Uterus (tissue), 4 donors: ENCODE measurements around the gene ZC3HAV1L. TPM values are rescaled to one million over a fixed set of nuclear protein-coding genes. Genes with fewer than 3 reads are reported as not detected.
"Not testable (repeated sequence)": the region's sequence is repeated elsewhere in the genome, so short reads cannot be mapped to it uniquely, and the experiment has no call there.

Source experiments
- DNase-seq, 2 donors: peaks; one replicate each; pipeline ENCODE4 v3.0.0-alpha.2; 2019 to 2020
- H3K27ac ChIP-seq, 2 donors: fragments of 200-600 bp; sonication (generic); 1 replicate in 1 of 2; 2 replicates in 1 of 2; pipeline ENCODE4 v1.5.1; 2016 to 2018
- H3K27me3 ChIP-seq, 2 donors: fragments of 200-600 bp; sonication (generic); one replicate each; pipeline ENCODE4 v1.5.1; 2018 to 2019; ENCODE audit warnings: control low read depth in 1 of 2
- H3K36me3 ChIP-seq, 2 donors: fragments of 200-600 bp; sonication (generic); one replicate each; pipeline ENCODE4 v1.5.1; 2019; ENCODE audit warnings: control low read depth in 1 of 2
- H3K4me1 ChIP-seq, 2 donors: fragments of 200-600 bp; sonication (generic); one replicate each; pipeline ENCODE4 v1.5.1; 2018 to 2019; ENCODE audit warnings: control low read depth in 1 of 2
- H3K4me3 ChIP-seq, 2 donors: fragments of 200-600 bp; sonication (generic); 1 replicate in 1 of 2; 2 replicates in 1 of 2; pipeline ENCODE4 v1.5.1; 2018 to 2019; ENCODE audit warnings: mild to moderate bottlenecking in 1 of 2
- H3K9me3 ChIP-seq, 2 donors: fragments of 200-600 bp; sonication (generic); one replicate each; pipeline ENCODE4 v1.5.1; 2019; ENCODE audit warnings: control low read depth in 1 of 2
- CTCF ChIP-seq, 4 experiments: fragments of 200-600 bp in 2 of 4; fragments of 450-650 bp in 2 of 4; sonication (generic) in 2 of 4; IDR thresholded peaks; one replicate each; pipeline ENCODE4 v1.5.1; 2016 to 2019; ENCODE audit warnings: antibody characterized with exemption in 4 of 4, mild to moderate bottlenecking in 2 of 4, moderate library complexity in 1 of 4
- POLR2A ChIP-seq, 2 donors: fragments of 450-650 bp; IDR thresholded peaks; one replicate each; pipeline ENCODE4 v1.6.1; 2016; ENCODE audit warnings: antibody characterized with exemption in 2 of 2, mild to moderate bottlenecking in 1 of 2, moderate library complexity in 1 of 2
- intact Hi-C: fragments of 100-400 bp; cut with DNase I; formaldehyde crosslinking; loops from one replicate; pipeline ENCODE4 v1.15.1; 2023; ENCODE audit warnings: low total_unique reads
- total RNA-seq, 4 donors: library from RNA; depleted of rRNA in 3 of 4; stranded (reverse); fragments of >200 nt in 3 of 4; gene quantifications; one replicate each; pipeline versions ENCODE4 v1.1.0 to v1.2.4, GENCODE V29; 2014 to 2023
- donor health status: DM: yes; HTN: yes; CAD: no.

ZC3HAV1L gene
- total RNA-seq, 4 donors from 2014 or later: 10.0 to 73.0 (median 31.9) TPM

GRCh38 chr7:139055674-139056073 lies 19.8 kb upstream of the ZC3HAV1L start:
- H3K36me3 ChIP-seq: no peaks in the 10 kb centered on the region

DNA sequence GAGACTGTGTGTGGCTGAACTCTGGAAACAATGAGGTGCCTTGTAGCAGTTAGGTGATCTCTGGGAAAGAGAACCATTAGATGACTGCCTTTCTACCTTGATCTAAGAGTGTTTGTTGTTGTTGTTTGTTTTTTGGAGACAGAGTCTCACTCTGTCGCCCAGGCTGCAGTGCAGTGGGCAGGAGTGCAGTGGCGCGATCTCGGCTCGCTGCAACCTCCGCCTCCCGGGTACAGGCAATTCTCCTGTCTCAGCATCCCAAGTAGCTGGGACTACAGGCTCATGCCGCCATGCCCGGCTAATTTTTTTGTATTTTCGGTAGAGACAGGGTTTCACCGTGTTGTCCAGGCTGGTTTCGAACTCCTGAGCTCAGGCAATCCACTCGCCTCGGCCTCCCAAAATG lies 18.8 kb upstream of the ZC3HAV1L start:
- DNase-seq, H3K4me1 ChIP-seq, H3K27me3 ChIP-seq, H3K4me3 ChIP-seq, H3K27ac ChIP-seq, H3K36me3 ChIP-seq, H3K9me3 ChIP-seq, intact Hi-C loops: not testable (repeated sequence)

More at GRCh38 chr7:139055674-139056073, 19.8 kb upstream of the ZC3HAV1L start:
- Histone ChIP-seq H3K4me1 (no peaks in the 10 kb centered on the region), H3K27me3 (no peaks in the 10 kb centered on the region), H3K4me3 (no peak overlapping the region), H3K27ac (no peak overlapping the region), H3K9me3 (no peaks in the 10 kb centered on the region)
- TF ChIP-seq CTCF (IDR thresholded peaks at IDR 0.05): no peak
- TF ChIP-seq POLR2A (IDR thresholded peaks at IDR 0.05): no peak
- no peak for DNase-seq
- intact Hi-C loops: no loop called here

DNA sequence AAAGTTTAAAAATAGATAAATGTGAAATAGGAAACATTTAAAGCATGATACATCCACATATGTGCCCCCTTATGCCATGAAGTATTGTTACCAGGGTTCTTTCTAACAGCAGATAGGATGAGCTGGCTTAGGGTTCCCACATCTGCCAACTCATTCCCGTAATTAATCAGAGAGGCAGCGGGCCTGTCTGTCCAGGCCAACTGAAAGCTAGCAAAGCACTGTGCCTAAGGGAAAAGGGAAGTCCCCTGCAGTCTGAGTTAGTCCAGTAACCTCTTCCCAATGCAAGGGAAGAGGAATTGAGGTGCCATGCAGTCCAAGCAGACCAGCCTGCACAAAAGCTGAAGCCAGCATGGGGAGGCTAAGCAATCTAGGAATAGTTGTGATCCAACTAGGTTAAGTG lies 18.3 kb upstream of the ZC3HAV1L start:
- no peak for TF ChIP-seq CTCF (IDR thresholded peaks at IDR 0.05)
- intact Hi-C loops: no loop called here

GRCh38 chr7:139051655-139052054 lies 15.8 kb upstream of the ZC3HAV1L start:
- no peak for TF ChIP-seq CTCF (IDR thresholded peaks at IDR 0.05)
- TF ChIP-seq POLR2A (IDR thresholded peaks at IDR 0.05): no peak

More for the DNA sequence above, 18.3 kb upstream of the ZC3HAV1L start:
- no peaks in the 10 kb centered on the region for H3K27me3 ChIP-seq
- no peaks in the 10 kb centered on the region for H3K36me3 ChIP-seq
- H3K4me1 ChIP-seq: no peaks in the 10 kb centered on the region
- no peak overlapping the region for H3K4me3 ChIP-seq
- no peaks in the 10 kb centered on the region for H3K9me3 ChIP-seq
- no peak for DNase-seq
- no peak overlapping the region for H3K27ac ChIP-seq

GRCh38 chr7:139049936-139050335 lies 14.1 kb upstream of the ZC3HAV1L start:
- Histone ChIP-seq H3K36me3 (no peaks in the 10 kb centered on the region), H3K4me1 (no peaks in the 10 kb centered on the region), H3K4me3 (no peak overlapping the region), H3K27ac (no peak overlapping the region), H3K9me3 (no peaks in the 10 kb centered on the region), H3K27me3 (no peaks in the 10 kb centered on the region)
- DNase-seq: no peak
- intact Hi-C loops: no loop called here
- no peak for TF ChIP-seq POLR2A (IDR thresholded peaks at IDR 0.05)
- no peak for TF ChIP-seq CTCF (IDR thresholded peaks at IDR 0.05)

More at GRCh38 chr7:139051655-139052054, 15.8 kb upstream of the ZC3HAV1L start:
- H3K27me3 ChIP-seq: no peaks in the 10 kb centered on the region
- H3K9me3 ChIP-seq: no peaks in the 10 kb centered on the region
- no peak for DNase-seq
- H3K27ac ChIP-seq: no peak overlapping the region
- H3K36me3 ChIP-seq: no peaks in the 10 kb centered on the region
- no peak overlapping the region for H3K4me3 ChIP-seq
- intact Hi-C loops: no loop called here
- H3K4me1 ChIP-seq: no peaks in the 10 kb centered on the region

- TF ChIP-seq CTCF (IDR thresholded peaks at IDR 0.05) (no peak), POLR2A (IDR thresholded peaks at IDR 0.05) (no peak)
- Histone ChIP-seq H3K4me3 (no peak overlapping the region), H3K27me3 (no peaks in the 10 kb centered on the region), H3K36me3 (no peaks in the 10 kb centered on the region), H3K9me3 (no peaks in the 10 kb centered on the region), H3K4me1 (no peaks in the 10 kb centered on the region), H3K27ac (no peak overlapping the region)
- DNase-seq: no peak
- intact Hi-C loops: no loop called here
Observed at GRCh38 chr7:139049111-139049510, 13.3 kb upstream of the ZC3HAV1L start.
